ENCODE measurements around the gene JPT1. TPM values are rescaled to one million over a fixed set of nuclear protein-coding genes. Genes with fewer than 3 reads are reported as not detected.
"Not testable (repeated sequence)": the region's sequence is repeated elsewhere in the genome, so short reads cannot be mapped to it uniquely, and the experiment has no call there.

The JPT1 gene
- total RNA-seq, 1 experiment from 2014 or later: 265 TPM

GRCh38 chr17:75135452-75135851, 18.9 kb downstream of the JPT1 start:
- no peaks in the 10 kb centered on the region for H3K79me2 ChIP-seq (ENCODE audit: insufficient read depth, low read length)
- Mint-ChIP-seq H3K4me3 (no peak overlapping the region), H3K4me1 (peaks cover 2 to 4% of the 10 kb centered on the region in 2 experiments), H3K9me3 (no peaks in the 10 kb centered on the region), H3K36me3 (ENCODE audit: insufficient read depth in 1 of 3, low read depth in 3 of 3) (peaks cover 15 to 52% (median 45%) of the 10 kb centered on the region in 3 experiments; a peak in 6 of 7 replicates), H3K27ac (peak overlapping the region in 2 of 3 experiments; percentile 59 to 88; a peak in 3 of 7 replicates), H3K27me3 (ENCODE audit: low read depth) (no peaks in the 10 kb centered on the region; the same call in 1 of the 2 replicates)
- H2BK120ac ChIP-seq (ENCODE audit: low read depth, low read length, poor library complexity, severe bottlenecking): no peak overlapping the region
- H3K23me2 ChIP-seq (ENCODE audit: insufficient read length, low read depth, low read length, poor library complexity, severe bottlenecking): peaks cover 8% of the 10 kb centered on the region
- H3K4ac ChIP-seq (ENCODE audit: low read depth, low read length): no peak overlapping the region
- H3K27ac ChIP-seq (ENCODE audit: insufficient read length, low read depth, low read length): no peak overlapping the region
- peaks cover 2% of the 10 kb centered on the region for H4K20me1 ChIP-seq (ENCODE audit: control insufficient read depth, insufficient read depth, insufficient read length)
- H3K9me3 ChIP-seq (ENCODE audit: control insufficient read depth, low read depth, low read length): no peaks in the 10 kb centered on the region
- no peak overlapping the region for H2BK20ac ChIP-seq (ENCODE audit: low read depth, low read length, poor library complexity, severe bottlenecking)
- WGBS (ENCODE audit: extremely low coverage, insufficient read length, low lambda C conversion rate): no CpG with 5 or more reads among the region's 5 CpGs
- H4K5ac ChIP-seq (ENCODE audit: insufficient read length, low read depth, low read length): no peak overlapping the region
- DNase-seq: no peak
- H2BK15ac ChIP-seq (ENCODE audit: low read depth, low read length): no peak overlapping the region
- H3K23ac ChIP-seq (ENCODE audit: insufficient read length, low read depth, low read length): no peak overlapping the region
- no peaks in the 10 kb centered on the region for H3K4me1 ChIP-seq (ENCODE audit: insufficient read depth, low read length)
- no peak overlapping the region for H4K91ac ChIP-seq (ENCODE audit: insufficient read length, low read depth, low read length)
- TF ChIP-seq CTCF (conservative IDR thresholded peaks at IDR 0.05): no peak
- no peak overlapping the region for H2BK5ac ChIP-seq (ENCODE audit: insufficient read length, low read length)
- H3K14ac ChIP-seq (ENCODE audit: insufficient read depth, low read length): no peak overlapping the region
- no peak overlapping the region for H3T11ph ChIP-seq (ENCODE audit: low read length)
- no peak overlapping the region for H2BK12ac ChIP-seq (ENCODE audit: insufficient read length, low read depth, low read length)
- H3K9ac ChIP-seq (ENCODE audit: extremely low read depth, insufficient read length, low read length): no peak overlapping the region
- no peak overlapping the region for H3K56ac ChIP-seq (ENCODE audit: insufficient read length, low read depth, low read length)
- H3K79me1 ChIP-seq (ENCODE audit: insufficient read depth, low read depth, low read length, poor library complexity, severe bottlenecking): peaks cover 5% of the 10 kb centered on the region
- no peak overlapping the region for H4K8ac ChIP-seq (replicated peaks; ENCODE audit: insufficient read length, low read depth, low read length)
- no peak overlapping the region for H2AK5ac ChIP-seq (ENCODE audit: insufficient read length, low read length)
- H3K18ac ChIP-seq (ENCODE audit: insufficient read length, low read depth, low read length): no peak overlapping the region
- H3K27me3 ChIP-seq (ENCODE audit: insufficient read depth, low read length): no peaks in the 10 kb centered on the region
- no peak overlapping the region for H2AFZ ChIP-seq (ENCODE audit: low read length)
- no peak overlapping the region for H3K4me2 ChIP-seq (ENCODE audit: insufficient read depth, insufficient read length, low read length)

- not testable (repeated sequence) for H4K5ac ChIP-seq (ENCODE audit: insufficient read length, low read depth, low read length); H3K27ac ChIP-seq (ENCODE audit: insufficient read length, low read depth, low read length); H4K20me1 ChIP-seq (ENCODE audit: control insufficient read depth, insufficient read depth, insufficient read length); H3K9ac ChIP-seq (ENCODE audit: extremely low read depth, insufficient read length, low read length); H2AK5ac ChIP-seq (ENCODE audit: insufficient read length, low read length); H3K4me1 ChIP-seq (ENCODE audit: insufficient read depth, low read length); H2BK5ac ChIP-seq (ENCODE audit: insufficient read length, low read length); DNase-seq; H3K23ac ChIP-seq (ENCODE audit: insufficient read length, low read depth, low read length); H2BK20ac ChIP-seq (ENCODE audit: low read depth, low read length, poor library complexity, severe bottlenecking); H3K23me2 ChIP-seq (ENCODE audit: insufficient read length, low read depth, low read length, poor library complexity, severe bottlenecking); H2BK12ac ChIP-seq (ENCODE audit: insufficient read length, low read depth, low read length); H4K91ac ChIP-seq (ENCODE audit: insufficient read length, low read depth, low read length); H3K79me2 ChIP-seq (ENCODE audit: insufficient read depth, low read length); H2BK15ac ChIP-seq (ENCODE audit: low read depth, low read length); H3K4me2 ChIP-seq (ENCODE audit: insufficient read depth, insufficient read length, low read length); H4K8ac ChIP-seq (replicated peaks; ENCODE audit: insufficient read length, low read depth, low read length); H3K9me3 Mint-ChIP-seq; H3T11ph ChIP-seq (ENCODE audit: low read length); H3K4me3 Mint-ChIP-seq; H3K56ac ChIP-seq (ENCODE audit: insufficient read length, low read depth, low read length); H2BK120ac ChIP-seq (ENCODE audit: low read depth, low read length, poor library complexity, severe bottlenecking); H3K79me1 ChIP-seq (ENCODE audit: insufficient read depth, low read depth, low read length, poor library complexity, severe bottlenecking); H3K9me3 ChIP-seq (ENCODE audit: control insufficient read depth, low read depth, low read length); H3K27me3 ChIP-seq (ENCODE audit: insufficient read depth, low read length); H3K4ac ChIP-seq (ENCODE audit: low read depth, low read length); H2AFZ ChIP-seq (ENCODE audit: low read length); H3K18ac ChIP-seq (ENCODE audit: insufficient read length, low read depth, low read length); H3K27me3 Mint-ChIP-seq (ENCODE audit: low read depth); H3K14ac ChIP-seq (ENCODE audit: insufficient read depth, low read length)
- Mint-ChIP-seq H3K27ac (peak overlapping the region in 1 of 3 experiments; percentile 93; a peak in 3 of 7 replicates), H3K36me3 (ENCODE audit: insufficient read depth in 1 of 3, low read depth in 3 of 3) (peaks cover 11 to 50% (median 43%) of the 10 kb centered on the region in 3 experiments; a peak in 6 of 7 replicates), H3K4me1 (peaks cover 5 to 10% of the 10 kb centered on the region in 2 experiments)
- no CpG with 5 or more reads among the region's 14 CpGs for WGBS (ENCODE audit: extremely low coverage, insufficient read length, low lambda C conversion rate)
Measured at GRCh38 chr17:75133607-75134347, 20.5 kb downstream of the JPT1 start.

All from H9 (cell line).